D721Med (cell line): Measurements from ENCODE around the gene ZNF892.

Source experiments
- DNase-seq: peaks from one replicate; pipeline ENCODE4 v3.0.0; 2011; ENCODE audit warnings: low spot score; ENCODE audit not compliant: insufficient read length
- FAIRE-seq: peaks from 2 replicates; lab custom pipeline; 2011; peaks lifted over from hg19 to GRCh38; lab: Jason Lieb, UNC
- CTCF ChIP-seq: IDR thresholded peaks from 2 replicates; pipeline ENCODE4 v1.5.1; 2012; ENCODE audit warnings: mild to moderate bottlenecking, control low read depth; ENCODE audit not compliant: insufficient read depth; ENCODE audit errors: missing control alignments

ZNF892 gene

GRCh38 chr2:95166065-95166763 lies 41.1 kb upstream of the ZNF892 start:
- TF ChIP-seq CTCF: no peak
- DNase-seq (no peak), FAIRE-seq (no peak)

- FAIRE-seq: no peak
These were observed 35.4 kb upstream of the ZNF892 start for GRCh38 chr2:95171902-95172301.

GRCh38 chr2:95174031-95174542 lies 33.2 kb upstream of the ZNF892 start:
- no peak for TF ChIP-seq CTCF
- FAIRE-seq: no peak

More at GRCh38 chr2:95171902-95172301, 35.4 kb upstream of the ZNF892 start:
- no peak for DNase-seq
- TF ChIP-seq CTCF: no peak

GRCh38 chr2:95179451-95179850 lies 27.9 kb upstream of the ZNF892 start:
- no peak for TF ChIP-seq CTCF
- DNase-seq: no peak
- FAIRE-seq: no peak

More at GRCh38 chr2:95174031-95174542, 33.2 kb upstream of the ZNF892 start:
- DNase-seq: no peak

- no peak for TF ChIP-seq CTCF
These were observed 25.5 kb upstream of the ZNF892 start for GRCh38 chr2:95181774-95182173.

GRCh38 chr2:95185197-95185596 lies 22.1 kb upstream of the ZNF892 start:
- FAIRE-seq: no peak
- no peak for TF ChIP-seq CTCF
- no peak for DNase-seq

More at GRCh38 chr2:95181774-95182173, 25.5 kb upstream of the ZNF892 start:
- DNase-seq (no peak), FAIRE-seq (no peak)

- TF ChIP-seq CTCF: no peak
- DNase-seq (no peak), FAIRE-seq (no peak)
These were observed 21.3 kb upstream of the ZNF892 start for GRCh38 chr2:95185973-95186372.
